DOHH2 (cell line): ENCODE measurements around the gene SLC44A5.

Experiments
- CTCF ChIP-seq: fragments of 200-600 bp; sonication (generic); IDR thresholded peaks from one replicate; pipeline ENCODE4 v1.5.1; 2014; ENCODE audit warnings: antibody characterized with exemption, mild to moderate bottlenecking, low read depth, low read length; ENCODE audit not compliant: poor library complexity, severe bottlenecking
- EZH2phosphoT487 ChIP-seq: fragments of 200-600 bp; sonication (generic); IDR thresholded peaks from 2 replicates; pipeline ENCODE4 v1.6.1; 2017; ENCODE audit warnings: borderline replicate concordance, mild to moderate bottlenecking, antibody characterized with exemption, low read length, moderate library complexity, mixed read lengths

GRCh38 chr1:75470448-75470847, 140.5 kb downstream of the SLC44A5 start:
- TF ChIP-seq CTCF (no peak), EZH2phosphoT487 (no peak)
